HG03521 (cell line): ENCODE data around the gene PUM2.
A peak's percentile ranks its signal among the peaks of the same experiment; 100 is the strongest.
"Not testable (repeated sequence)": the region's sequence is repeated elsewhere in the genome, so short reads cannot be mapped to it uniquely, and the experiment has no call there.

Experiments
- ATAC-seq: cut with Tn5 transposase; IDR thresholded peaks from one replicate; pipeline ENCODE4 v1.9.1; 2021; ENCODE audit warnings: mild to moderate bottlenecking, moderate library complexity; ENCODE audit not compliant: unreplicated experiment

PUM2 gene

GRCh38 chr2:20369366-20369765 lies 18.7 kb upstream of the PUM2 start:
- no peak for ATAC-seq

DNA sequence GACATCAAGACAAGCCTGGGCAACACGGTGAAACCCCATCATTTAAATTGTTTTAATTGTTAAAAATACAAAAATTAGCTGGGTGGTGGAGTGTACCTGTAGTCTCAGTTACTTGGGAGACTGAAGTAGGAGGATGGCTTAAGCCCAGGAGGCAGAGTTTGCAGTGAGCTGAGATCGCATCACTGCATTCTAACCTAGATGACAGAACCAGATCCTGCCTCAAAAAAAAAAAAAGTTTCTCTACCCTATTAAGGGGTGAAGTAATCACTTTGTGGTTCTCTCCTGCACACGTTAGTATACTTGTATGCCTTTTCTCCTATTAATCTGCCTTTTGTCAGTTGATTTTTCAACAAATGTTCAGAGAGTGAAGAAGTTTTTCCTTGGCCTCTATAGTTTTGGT lies 18.1 kb upstream of the PUM2 start:
- ATAC-seq = no peak

- ATAC-seq = not testable (repeated sequence)
These were observed 17.3 kb upstream of the PUM2 start for GRCh38 chr2:20367929-20368328.

- no peak for ATAC-seq
These were observed 16.1 kb upstream of the PUM2 start for GRCh38 chr2:20366672-20367116.

DNA sequence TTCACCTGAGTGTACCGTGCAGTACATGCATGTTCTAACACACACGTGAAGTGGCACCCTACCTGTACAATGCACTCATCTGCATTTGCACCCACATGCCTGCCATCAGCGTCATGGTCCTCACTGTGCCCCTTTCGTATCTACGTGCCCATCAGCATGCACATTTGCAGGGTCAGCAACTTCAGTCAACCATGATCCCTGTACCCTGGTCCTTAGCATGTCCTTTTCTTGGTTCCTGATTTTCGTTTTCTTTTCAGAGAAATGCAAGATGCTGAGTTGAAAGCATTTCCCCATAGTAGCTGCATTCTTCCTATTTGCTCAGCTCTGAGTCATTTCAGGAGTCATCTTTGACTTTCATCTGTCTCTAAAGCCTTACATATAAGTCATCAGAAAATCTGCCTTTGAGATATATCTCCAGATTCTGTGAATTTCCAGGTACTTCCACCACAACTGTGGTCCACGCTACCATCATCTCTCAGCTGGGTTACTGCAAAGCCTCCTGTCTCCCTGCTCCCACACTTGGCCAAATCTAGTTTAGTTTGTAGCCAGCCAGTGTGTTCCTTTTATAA lies 14.7 kb upstream of the PUM2 start:
- peak; percentile 79 for ATAC-seq

GRCh38 chr2:20363578-20363977 lies 12.9 kb upstream of the PUM2 start:
- ATAC-seq = no peak

GRCh38 chr2:20362701-20363435 lies 12.2 kb upstream of the PUM2 start:
- no peak for ATAC-seq

GRCh38 chr2:20361893-20362292 lies 11.2 kb upstream of the PUM2 start:
- ATAC-seq = no peak

GRCh38 chr2:20359096-20359495 lies 8.5 kb upstream of the PUM2 start:
- no peak for ATAC-seq

GRCh38 chr2:20357638-20358389 lies 7.2 kb upstream of the PUM2 start:
- ATAC-seq = no peak

- ATAC-seq = no peak
These were observed 5.4 kb upstream of the PUM2 start for GRCh38 chr2:20356042-20356441.

DNA sequence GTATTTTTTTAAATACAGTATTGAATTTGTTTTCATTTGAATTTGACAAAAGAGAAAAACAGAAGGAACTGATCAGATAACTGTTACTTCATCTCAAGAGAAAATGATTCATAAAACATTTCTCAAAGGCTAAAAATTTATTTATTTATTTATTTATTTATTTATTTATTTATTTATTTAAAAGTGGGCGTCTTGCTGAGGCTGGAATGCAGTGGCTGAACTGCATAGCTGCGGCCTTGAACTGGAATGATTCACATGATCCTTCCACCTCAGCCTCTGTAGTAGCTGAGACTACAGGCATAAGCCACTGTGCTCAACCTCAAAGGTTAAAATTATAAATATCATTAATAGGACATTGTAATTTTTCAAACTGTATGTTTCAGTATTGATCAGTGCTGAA lies 4.5 kb upstream of the PUM2 start:
- ATAC-seq = no peak

DNA sequence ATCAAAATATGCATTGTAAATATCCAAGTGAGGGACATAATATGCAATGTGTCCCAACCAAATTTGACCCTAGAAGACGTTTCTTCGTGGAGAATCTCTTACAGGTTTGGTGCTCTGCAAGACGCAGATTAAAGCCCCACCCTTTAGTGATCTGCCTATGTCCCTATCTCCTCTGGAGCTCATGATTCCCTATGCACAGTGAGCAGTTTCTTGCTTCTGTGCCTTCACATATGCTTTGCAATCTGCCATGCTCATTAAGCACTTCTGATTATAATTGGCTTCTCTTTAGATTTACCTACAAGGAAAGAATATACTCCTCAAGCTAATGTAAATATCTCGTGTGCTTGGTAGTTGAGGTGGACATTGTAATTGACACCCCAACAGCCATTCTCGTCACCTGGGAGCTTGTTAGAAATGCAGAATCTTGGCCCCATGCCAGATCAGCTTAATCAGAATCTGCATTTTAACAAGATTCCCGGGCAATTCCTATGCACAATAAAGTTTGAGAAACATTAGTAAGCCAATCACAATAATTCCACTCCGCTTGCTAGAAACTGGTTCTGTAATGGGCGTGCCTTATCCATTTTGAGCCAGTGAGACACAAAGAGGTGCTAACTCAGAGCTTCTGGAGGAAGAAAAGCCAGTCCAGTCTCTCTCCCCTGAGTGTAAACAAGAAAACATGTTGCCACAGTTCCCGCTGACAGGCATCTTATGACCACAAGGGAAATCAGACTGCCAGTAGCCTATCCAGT lies 2.8 kb upstream of the PUM2 start:
- ATAC-seq = no peak

DNA sequence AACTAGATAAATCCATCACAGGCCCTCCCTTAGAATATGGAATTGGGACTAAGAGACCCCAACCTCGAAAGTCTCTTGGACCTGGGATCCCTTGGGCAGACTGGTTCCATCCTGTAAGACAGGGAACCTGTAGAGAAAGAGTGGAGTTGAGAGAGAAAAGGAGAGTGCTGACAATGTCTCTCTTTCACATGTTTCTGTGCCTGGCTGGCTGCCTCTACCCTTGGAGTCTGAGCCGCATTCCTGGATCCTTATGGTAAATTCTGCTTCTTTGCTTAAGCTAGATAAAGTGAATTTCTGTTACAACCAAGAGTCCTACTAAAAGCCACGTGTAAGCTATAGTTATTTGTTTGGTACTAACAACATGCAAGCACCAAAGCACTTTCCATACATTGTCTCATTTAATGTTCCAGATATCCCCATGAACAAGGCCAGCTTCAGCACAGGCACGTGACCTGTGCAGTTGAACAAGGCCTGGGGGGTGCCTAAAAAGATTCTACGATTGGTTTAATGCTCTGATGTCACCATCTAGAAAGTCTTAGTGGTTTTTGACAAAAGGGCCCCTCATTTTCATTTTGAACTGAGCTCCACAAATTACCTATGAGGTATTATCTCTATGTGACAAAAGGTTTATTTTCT lies 2.1 kb upstream of the PUM2 start:
- ATAC-seq = no peak

DNA sequence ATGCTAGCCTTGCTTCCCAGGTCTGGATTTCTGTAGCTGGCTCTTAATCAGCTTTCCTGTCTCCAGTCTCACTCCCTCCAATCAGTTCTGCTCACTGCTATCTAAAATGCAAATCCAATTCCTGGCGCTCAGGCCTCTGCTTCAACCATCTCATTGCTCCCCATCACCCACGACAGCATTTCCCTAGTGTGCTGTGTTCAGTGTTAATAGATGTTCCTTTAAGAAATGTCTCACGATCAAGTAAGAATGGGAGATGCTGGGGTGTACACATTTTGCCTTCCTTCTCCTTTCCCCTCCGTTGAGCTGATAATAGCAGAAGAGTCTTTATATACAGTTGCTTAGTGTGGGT lies 1.6 kb upstream of the PUM2 start:
- no peak for ATAC-seq

DNA sequence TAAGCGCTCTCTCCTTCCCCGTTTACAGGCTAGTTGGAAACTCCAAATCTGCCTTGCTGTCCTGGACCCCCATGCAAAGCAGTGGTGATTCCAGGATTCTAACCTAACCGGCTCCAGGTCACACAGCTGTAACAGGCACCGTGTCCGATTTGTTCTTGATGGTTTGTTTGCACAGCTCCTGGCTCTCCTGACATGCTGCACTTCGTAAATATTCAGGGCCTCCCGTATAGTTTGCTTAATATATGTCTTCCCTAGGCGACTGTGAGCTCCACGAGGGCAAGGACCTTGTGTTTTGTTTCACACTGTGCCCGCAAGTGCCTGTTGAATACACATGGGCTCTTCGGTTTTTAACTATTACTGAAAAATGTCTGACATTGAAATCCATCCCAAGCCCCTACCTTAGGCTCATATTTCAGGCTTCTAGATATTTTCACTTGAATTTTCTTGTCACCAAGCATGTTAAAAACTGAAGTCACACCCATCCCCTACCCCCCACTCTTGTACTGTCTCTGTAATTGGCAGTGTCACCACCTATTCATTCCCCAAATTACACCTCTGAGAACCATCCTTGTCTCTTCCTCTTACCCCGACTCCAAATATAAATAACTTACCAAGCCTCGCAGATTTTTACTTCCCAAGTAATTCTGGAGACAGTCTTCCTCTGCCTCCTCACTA lies 1.0 kb upstream of the PUM2 start:
- no peak for ATAC-seq

DNA sequence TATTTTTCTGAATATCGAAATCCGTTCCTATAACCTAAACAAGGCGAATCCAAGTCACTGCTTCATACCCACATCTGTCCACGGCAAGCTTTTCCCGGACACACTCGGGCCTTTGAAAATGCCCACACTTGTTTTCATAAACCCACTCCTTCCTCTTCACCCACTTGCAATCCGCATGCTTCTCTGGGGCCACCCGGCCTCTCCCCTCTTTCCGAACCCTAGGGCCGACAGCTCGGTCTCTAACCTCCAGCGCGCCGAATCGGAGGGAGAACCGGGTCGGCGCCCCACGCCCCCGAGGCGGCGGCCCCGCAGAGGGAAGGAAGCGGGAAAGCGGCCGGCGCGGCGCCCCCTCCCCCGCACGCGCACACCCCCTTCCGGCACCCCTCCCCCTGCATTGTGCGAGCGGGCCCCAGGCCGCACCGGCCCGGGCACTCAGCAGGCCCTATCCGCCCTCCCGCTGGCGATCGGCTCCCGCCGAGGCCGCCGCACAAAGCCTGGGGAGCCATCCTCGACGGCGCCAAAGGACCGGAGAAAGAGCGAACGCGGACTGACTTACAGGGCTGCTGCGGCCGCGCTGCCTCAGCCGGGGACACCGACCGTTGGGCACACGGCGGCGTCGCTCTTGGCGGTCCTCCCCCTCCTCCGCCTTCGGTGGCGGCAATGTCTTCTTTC lies 467 bp downstream of the PUM2 start:
- peak; percentile 23 for ATAC-seq

GRCh38 chr2:20349513-20349921 lies 1.1 kb downstream of the PUM2 start:
- no peak for ATAC-seq

DNA sequence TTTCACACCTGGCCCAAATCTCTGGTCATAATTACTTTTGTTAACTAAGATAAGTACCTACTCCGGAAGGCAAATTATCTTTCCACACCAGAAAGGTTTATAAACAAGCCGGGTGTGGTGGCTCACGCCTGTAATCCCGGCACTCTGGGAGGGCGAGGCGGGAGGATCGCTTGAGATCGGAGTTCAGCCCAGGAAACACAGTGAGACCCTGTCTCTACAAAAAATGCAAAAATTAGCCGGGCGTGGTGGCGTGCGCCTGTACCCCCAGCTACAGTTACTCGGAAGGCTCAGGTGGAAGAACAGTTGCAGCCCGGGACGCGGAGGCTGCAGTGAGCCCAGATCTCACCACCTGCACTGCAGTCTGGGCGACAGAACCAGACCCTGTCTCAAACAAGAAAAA lies 2.1 kb downstream of the PUM2 start:
- no peak for ATAC-seq
